GM21526 (cell line): ENCODE measurements around the gene C5orf24.
"Not testable (repeated sequence)": the region's sequence is repeated elsewhere in the genome, so short reads cannot be mapped to it uniquely, and the experiment has no call there.

Experiments
- ATAC-seq: cut with Tn5 transposase; IDR thresholded peaks from one replicate; pipeline ENCODE4 v1.9.1; 2021; ENCODE audit warnings: moderate library complexity; ENCODE audit not compliant: unreplicated experiment, low FRiP score

C5orf24 gene

DNA sequence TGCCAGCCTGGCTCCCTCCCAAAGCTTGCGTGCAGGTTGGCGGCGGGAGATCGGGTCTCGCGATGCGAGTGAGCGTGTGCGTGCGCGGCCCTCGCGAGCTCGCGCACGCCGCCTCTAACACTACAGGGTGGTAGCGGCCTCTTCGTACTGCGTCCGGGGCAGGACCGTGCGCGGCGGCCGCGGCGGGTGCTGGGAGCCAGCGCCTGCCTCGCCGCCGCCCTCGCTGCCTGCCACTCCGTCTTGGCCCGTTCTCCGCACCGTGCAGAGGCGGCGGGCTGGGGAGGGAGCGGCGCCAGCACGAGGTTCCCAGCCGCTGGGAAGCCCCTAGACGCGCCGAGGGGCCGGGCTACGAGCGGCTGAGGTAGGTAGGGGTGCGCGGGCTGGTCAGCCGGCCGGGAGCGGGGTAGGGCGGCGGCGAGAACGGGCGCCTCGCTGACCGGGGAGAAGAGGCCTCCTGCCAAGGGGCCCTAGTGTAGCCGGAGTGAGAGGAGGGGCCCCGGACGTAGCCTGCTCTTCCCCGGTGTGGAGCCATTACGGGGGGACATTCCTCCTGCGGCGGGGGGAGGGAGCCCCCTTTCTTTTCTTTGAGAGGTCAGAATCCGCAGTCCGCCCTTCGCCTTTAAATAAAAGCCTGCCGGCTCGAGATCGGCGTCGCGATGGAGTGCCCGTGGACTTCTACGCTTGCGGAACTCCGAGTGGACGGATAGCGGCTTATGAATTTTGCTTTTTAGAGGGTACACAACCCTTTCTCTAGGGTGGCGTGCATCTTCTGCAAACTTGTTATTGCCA, at the start of gene C5orf24:
Gene C5orf24, plus strand, starts transcription at position 117 of the 789 bp plus-strand sequence. CDS start 8,933 bp downstream, outside the sequence.
- ATAC-seq, result peak; percentile 91

DNA sequence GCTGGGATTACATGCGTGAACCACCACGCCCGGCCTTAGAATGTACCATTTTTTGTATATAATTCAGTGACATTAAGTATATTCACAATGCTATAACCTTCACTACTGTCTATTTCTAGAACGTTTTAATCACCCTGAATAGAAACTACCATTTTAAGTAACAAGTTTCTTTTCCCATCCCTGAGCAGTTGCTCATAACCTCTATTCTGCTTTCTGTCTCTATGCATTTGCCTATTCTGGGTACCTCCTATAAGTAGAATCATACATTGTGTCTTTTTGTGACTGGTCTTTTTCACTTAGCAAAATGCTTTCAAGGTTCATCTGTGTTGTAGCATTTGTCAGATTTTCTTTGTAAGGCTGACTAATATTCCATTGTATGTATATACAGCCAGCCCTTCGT, 47.3 kb upstream of the C5orf24 start:
- no peak for ATAC-seq

DNA sequence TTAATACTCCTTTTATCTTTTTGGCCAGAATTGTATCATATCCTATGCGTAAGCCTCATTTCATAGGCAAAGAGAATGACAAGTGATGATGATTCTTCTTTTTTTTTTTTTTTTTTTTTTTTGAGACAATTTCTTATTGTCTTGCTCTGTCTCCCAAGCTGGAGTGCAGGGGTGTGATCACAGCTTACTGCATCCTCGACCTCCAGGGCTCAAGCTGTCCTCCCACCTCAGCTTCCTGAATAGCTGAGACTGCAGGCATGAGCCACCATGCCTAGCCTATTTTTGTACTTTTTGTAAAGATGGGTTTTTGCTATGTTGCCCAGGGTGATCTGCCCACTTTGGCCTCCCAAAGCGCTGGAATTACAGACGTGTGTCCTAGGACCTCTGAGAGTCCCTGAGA, 41.9 kb upstream of the C5orf24 start:
- ATAC-seq, result no peak

DNA sequence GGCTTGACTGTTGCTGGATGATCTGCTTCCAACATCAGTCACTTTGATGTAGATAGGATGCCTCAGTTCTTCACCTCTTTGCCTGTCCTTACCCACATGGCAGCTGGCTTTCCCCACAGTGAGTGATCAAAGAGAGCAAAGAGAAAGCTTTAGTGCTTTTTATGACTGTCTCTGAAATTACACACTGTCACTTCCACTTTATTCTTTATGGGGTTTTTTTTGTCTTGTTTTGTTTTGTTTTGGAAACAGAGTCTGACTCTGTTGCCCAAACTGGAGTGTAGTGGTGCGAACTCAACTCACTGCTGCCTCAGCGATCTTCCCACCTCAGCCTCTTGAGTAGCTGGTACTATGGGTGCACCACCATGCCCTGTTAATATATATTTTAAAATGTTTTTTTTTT, 32.4 kb upstream of the C5orf24 start:
- ATAC-seq, result no peak

DNA sequence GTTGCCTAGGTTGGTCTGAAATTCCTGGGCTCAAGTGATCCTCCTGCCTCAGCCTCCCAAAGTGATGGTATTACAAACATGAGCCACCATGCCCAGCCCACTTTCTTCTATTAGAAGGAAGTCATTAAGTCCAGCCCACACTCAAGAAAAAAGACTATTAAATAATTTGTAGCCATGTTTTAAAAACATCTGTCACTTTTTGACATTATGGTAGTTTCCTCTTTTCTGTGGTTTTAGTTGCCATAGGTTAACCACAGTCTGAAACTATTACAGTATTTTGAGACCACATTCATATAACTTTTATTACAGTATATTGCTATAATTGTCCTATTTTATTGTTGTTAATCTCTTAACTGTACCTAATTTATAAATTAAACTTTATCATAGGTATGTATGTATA, 31.9 kb upstream of the C5orf24 start:
- no peak for ATAC-seq

DNA sequence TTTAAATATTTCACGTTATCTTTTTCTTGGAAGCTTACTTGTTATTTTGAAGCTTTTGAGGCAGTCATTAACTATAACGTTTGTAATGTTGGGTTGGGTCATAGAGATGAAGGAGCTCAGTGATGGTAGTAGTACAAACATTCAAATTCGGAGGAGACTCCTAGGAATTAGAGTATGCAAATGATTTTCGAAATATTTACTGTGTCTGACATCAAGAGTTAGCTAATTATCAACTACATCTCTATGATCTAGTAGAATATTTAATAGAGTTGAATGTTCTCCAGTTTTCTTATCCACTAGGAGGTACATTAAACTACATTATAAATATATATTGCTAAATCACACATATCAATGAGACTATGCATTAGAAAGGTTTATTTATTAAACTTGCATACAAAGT, 28.8 kb upstream of the C5orf24 start:
- no peak for ATAC-seq

DNA sequence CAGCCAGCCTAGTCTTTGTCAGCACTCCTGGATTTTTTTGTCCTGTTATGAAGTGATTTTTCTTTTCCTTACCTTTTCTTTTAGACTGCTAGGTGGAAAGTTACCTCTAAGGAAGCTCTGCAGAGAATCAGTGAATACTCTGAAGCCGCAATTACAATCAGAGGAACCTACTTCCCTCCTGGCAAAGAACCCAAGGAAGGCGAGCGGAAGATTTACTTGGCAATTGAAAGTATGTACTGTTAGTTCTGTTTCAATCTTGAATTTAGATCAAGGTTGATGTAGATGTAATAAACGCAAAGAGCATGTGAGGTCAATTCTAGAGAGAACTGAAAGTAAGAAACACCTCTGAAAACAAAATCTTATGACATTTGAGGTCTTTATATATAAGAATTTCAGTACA, 27.0 kb upstream of the C5orf24 start:
- ATAC-seq, result no peak

DNA sequence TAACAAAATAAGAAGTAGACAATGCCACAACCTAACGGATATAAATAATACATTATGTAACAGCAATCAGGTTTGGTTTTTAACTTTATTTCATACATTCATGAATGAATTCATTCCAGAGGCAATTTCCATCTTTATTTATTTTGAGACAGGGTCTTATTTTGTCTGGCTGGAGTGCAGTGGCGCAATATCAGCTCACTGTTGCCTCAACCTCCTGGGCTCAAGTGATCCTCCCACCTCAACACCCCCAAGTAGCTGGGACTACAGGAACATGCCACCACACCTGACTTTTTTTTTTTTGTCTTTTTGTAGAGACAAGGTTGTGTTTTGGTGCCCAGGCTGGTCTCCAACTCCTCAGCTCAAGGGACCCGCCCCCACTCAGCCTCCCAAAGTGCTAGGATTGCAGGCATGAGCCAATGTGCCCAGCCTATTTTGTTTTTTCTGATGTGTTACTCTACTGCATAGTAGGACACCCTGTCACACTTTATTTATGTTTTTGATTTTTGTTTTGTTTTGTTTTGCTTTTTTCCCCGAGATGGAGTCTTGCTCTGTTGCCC, 26.3 kb upstream of the C5orf24 start:
- ATAC-seq, result no peak

DNA sequence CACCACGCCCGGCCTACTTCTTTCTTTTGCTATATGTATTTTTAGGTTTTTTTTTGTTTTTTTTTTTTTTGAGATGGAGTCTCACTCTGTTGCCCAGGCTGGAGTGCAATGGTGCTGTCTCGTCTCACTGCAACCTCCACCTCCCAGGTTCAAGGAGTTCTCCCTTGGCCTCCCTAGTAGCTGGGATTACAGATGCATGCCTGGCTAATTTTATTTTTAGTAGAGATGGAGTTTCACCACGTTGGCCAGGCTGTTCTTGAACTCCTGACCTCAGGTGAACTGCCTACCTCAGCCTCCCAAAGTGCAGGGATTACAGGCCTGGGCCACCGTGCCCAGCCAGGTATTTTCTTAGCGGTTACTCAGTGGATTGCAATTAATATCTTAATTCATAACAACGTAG, 23.9 kb upstream of the C5orf24 start:
- no peak for ATAC-seq

DNA sequence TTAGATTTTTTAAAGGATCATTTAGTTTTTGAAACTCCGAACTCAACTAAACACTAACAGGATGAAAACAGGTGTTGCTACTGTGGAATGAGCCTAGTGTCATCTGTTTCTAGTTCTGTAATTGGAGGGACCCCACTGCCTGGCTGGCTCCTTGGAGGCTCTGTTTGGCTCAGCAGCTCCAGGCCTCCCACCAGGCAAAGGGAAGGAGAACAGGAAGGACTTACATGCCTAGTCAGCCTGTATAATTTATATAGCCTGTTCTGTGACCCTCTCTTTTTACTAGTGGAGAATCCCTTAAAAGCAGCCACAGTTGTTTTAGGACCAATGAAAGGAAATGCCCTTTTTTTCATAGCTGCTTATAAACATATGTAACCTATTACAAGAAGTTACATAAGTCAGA, 21.1 kb upstream of the C5orf24 start:
- ATAC-seq, result no peak

DNA sequence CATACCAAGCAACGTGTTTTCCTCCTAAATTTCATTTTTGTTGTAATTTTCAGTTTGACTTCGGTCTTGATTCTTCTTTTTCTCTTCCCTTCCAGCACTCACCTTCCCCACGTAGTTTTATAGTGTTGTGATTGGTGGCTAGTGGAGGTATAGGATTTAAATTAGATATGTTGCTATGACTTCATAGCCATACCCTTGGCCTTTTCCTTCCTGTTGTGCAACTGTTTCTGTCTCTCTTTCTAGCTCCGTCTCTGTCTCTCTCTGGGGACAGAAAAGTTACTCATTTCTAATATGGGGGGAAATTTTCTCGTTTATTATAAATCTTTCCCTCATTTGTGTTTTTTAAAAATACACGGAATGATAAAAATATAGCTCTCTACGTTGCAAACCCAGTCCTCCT, 20.6 kb upstream of the C5orf24 start:
- no peak for ATAC-seq

DNA sequence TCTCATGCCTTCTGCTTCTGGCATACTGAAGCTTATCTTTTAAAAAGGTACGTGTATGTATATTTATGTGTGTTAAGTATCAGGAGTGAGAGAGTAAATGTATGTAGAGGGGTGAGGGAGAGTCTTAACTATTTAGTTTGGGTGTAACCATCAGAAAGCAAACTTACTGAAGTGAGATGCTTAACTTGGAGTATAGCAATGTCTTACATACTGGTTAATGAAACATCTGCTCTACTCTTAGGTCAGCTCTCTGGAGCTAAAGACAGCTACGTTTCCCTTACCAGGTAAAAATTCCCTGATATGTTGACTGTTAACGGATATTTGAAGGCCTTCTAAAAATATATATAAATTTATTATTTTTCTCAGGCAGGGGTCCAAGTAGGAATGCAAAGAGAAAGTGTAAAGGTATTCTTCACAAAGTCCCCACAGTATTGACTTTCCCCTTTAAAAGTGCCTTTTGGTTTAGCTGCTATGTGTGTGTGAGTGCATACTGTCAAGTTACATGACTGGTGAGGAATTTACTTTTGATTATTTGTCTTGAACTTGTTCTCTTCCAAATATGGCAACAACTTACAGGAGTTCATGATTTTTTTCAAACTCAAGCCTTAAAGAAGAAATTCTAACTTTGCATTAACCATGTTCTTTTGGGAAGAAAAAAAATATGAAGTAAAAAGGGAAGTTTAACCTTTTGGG, 12.3 kb upstream of the C5orf24 start:
- ATAC-seq, result no peak

DNA sequence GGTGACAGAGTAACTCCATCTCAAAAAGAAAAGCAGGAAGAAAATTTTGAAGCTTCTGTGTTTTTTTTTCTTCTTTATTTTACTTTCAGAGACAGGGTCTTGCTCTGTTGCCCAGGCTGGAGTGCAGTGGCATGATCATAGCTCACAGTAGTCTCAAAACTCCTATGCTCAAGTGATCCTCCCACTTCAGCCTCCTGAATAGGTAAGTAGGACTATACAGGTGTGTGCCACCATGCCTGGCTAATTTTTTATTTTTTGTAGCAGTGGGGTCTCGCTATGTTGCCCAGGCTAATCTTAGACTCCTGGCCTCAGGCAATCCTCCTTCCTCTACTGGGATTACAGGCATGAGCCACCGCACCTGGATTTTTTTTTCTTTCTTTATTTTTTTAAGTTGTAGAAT, 10.1 kb upstream of the C5orf24 start:
- ATAC-seq, result no peak

DNA sequence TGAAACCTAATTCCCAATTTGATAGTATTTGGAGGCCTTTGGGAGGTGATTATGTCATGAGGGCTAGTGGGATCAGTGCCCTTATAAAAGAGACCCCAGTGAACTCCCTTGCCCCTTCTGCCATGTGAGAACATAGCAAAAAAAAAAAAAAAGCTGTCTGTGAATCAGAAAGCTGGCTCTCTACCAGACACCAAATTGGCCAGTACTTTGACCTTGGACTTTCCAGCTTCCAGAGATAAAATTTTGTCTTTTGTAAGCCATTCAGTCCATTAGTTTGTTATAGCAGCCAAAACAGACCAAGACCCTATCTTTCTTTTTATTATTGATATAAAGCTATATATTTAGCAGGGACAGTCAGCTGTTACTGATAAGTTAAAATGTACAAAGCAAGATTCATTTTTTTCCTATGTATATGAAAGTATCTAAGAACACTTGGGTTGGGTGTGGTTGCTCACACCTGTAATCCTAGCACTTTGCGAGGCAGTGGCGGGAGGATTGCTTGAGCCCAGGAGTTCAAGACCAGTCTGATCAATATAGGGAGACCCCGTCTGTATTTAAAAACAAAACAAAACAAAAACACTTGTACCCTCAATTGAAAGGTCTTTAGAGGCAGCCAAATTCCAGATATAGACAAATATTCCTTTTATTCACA, 8.1 kb upstream of the C5orf24 start:
- ATAC-seq, result no peak

DNA sequence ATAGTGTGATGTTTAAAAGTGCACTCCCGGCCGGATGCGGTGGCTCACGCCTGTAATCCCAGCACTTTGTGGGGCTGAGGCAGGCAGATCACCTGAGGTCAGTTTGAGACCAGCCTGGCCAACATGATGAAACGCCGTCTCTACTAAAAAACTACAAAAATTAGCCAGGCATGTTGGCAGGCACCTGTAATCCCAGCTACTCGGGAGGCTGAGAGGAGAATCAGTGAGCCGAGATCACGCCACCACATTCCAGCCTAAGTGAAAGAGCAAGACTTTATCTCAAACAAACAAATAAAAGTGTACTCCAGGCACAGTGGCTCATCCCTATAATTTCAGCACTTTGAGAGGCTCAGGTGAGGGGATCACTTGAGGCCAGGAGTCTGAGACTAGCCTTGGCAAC, 7.4 kb upstream of the C5orf24 start:
- ATAC-seq, result not testable (repeated sequence)

DNA sequence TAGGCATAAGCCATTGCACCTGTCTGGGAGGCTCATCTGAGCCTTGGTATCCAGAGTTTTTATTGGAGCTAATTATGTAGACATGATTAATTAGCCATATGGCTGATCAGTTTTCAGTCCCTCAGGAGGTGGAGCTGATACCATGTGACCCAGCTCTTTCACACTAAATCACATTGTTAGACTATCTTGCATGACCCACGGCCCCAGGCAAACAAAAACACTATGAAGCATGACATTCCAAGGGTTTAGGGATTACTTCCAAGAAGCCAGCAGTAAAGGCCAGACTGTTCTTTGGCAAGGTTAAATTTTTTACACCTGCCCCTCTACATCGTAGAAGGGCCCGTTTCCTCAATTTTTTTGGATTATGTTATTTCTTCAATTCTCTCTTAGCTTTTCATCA, 5.0 kb upstream of the C5orf24 start:
- no peak for ATAC-seq

DNA sequence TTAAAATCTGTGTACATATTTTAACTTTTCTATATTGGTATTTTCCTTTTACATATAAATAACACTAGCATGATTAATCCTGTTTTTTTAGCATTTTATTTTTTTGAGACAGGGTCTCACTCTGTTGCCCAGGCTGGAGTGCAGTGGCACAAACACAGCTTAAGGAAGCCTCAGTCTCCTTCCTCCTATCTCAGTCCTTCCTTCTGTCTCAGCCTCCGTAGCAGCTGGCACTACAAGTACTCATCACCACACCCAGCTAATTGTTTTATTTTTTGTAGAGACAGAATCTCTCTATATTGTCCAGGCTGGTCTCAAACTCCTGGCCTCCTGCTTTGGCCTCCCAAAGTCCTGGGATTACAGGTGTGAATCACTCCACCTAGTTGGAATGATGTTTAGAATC, 1.5 kb upstream of the C5orf24 start:
- ATAC-seq, result no peak

DNA sequence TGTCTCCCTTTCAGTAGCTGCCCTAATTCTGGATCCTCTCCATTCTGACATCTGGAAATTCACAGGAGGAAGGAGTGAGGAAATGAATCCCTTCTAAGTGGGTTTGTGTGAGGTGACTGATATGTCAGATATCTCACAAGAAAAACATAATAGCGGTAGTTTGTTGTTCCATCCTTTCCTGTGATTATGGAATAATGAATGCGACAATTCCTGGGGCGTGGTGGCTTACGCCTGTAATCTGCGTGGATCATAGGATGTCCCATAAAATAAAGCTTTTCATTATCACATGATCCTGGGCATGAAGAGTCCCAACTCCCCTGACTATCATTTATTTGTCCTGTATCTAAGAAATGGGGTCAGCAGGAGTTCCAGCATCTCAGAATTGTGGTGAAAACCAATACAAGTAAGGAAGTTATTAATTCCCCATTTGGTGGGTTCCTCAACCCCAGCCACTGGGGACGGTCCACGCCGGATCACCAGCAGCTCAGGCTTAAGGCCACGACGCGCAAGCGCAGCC, 375 bp upstream of the C5orf24 start:
- no peak for ATAC-seq

DNA sequence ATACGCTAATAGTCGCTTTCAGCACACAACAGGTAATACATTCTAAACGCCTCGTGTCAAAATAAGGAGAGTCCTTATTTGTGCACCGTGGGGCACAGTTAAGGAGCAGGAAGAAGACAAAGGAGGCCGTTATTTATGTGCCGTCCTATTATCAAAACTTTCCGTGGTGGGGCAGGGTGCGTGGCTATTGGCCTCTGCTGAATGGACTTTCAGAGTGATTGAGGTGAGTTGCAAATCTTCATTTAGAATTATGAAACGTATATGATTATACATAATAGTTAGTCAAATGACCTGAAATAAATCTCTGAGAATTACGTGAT, 833 bp downstream of the C5orf24 start:
- ATAC-seq, result peak; percentile 9

DNA sequence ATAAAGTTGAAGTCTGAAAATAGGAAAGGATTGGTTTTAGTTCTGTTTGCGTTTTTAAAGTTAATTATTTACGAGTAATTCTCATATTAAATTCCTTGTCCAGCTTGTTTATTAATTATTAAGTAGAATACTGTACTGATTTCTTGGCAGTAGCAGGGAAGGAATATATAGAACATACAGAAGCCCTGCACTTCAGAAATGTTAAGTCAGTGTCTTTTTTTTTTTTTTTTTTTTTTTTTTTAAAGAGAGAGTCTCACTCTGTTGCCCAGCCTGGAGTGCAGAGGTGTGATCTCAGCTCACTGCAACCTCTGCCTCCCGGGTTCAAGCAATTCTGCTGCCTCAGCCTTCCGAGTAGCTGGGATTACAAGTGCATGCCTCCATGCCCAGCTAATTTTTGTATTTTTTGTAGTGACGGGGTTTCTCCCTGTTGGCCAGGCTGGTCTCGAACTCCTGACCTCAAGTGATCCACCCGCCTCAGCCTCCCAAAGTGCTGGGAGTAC, 3.7 kb downstream of the C5orf24 start:
- not testable (repeated sequence) for ATAC-seq

DNA sequence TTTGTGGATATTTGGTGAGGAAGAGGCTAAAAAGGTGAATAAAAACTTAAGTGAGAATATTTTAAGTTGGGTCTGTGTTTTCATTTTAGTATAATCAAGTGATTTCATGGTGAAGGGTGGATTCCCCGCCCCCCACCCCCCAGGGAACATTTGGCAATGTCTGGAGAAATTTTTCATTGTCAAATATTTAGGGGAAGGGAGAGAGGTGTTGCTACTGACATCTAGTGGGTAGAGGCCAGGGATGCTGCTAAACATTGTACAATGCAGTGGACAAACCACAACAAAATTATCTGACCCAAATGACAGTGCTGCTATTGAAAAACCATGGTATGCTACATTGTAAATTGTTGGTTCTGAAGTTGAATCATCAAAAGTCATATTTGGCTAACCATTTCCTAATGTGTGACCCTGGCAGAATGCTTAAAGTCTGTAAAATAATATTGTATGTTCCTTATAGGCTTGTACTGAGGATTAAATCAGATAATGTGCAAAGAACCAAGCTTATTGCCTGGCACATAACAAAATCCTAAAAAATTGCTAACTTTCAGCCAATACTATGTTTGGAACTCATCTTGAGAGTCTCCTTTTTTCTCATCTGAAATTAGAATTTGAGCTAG, 5.6 kb downstream of the C5orf24 start:
- ATAC-seq, result no peak
